ENCODE measurements around the gene UBTF.

The UBTF gene

DNA sequence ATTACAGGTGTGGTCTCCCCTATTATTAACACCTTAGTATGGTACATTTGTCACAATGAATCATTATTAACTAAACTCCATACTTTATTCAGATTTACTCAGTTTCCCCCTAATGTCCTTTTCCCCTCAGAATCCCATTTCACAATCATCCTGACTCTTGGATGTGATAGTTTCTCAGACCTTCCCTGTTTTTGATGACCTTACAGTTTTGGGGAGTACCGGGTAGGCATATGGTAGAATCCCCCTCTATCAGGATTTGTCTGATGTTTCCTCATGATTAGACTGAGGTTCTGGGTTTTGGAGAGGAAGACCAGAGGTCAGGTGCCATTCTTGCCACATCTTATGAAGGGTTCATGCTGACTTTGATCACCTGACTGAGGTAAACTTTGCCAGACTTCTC is 55.0 kb downstream of the UBTF start:
- no peak for DNase-seq

DNA sequence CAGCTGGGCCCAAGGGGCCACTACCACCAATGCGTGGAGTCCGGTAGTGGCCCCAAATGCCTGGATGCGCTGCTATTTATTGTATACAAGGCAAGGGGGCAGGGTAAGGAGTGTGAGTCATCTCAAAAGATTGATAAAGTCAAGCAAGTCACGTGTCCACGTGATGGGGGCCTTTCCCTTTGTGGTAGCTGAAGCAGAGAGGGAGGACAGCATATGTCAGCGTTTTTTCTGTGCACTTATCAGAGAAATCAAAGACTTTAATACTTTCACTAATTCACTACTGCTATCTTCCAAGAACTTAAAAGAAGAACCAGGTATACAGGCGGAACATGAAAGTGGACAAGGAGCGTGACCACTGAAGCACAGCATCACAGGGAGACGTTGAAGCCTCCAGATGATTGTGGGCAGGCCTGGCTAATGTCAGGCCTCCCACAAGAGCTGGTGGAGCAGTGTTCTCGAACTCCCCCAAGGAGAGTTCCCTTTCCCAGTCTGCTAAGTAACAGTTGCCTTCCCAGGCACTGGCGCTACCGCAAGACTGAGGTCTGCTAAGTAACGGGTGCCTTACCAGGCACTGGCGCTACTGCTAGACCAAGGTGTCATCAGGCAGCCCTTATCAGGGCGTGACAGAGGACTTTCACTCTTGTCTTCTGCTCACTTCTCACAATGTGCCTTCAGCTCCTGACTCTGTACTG is 59.8 kb downstream of the UBTF start:
- no peak for DNase-seq

DNA sequence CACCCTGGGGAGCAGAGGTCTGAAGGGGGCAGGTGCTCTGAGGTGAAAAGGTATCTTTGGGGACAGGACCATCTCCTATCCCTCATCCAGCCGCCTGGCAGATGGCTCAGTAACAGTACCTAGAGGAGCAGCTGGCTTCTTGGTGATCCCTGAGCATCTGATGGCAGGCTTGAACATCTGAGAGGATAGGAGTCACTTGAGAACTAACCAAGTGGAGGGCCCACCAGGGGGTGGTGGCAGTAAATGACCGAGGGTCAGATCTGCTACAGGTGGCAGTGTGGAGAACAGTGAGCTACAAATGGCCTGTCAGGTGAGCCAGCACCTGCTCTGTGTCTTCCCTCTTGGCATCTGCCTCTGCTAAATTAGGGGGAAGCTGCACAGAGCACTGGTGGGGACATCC is 64.0 kb downstream of the UBTF start:
- no peak for DNase-seq
